ENCODE results near the gene LRMDA.

LRMDA gene

DNA sequence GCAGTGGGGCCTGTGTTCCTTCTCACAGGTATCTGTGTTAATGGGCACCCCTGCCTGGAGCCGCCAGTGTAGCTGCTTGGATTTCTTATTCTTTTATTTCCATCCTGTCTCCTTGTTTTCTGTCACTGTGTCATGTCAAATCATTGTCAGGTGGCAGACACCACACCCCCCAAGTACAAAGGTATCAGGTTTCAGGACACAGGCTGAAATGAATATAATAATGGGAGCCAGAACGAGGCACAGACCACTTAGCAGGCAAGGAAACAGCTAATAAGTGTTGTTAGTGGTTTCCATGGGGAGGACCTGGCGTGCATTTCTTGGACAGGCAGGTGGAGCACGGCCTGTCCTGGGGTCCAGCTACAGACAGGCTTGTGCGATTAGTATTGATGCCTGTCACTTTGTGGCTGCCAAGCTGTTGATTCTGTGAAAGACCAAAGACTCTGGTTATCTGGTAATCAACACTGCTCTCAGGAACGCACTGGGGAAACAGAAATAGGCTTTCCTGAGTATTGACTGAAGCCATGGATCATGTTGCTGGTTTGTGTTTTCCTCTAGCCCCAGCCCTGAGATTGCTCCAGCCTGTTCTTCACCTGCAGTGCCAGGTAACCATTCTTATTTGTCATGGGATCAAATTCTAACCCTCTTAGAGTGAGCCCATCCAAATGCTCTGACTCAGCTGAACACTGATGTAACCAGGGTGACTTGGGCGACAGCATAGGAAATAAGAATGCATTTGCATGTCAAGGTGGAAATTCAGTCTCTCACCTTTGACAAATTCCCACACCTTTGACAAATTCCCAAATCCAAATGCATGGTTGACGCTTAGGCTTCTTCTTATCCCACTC lies 1002.0 kb downstream of the LRMDA start:
- no peak for DNase-seq

DNA sequence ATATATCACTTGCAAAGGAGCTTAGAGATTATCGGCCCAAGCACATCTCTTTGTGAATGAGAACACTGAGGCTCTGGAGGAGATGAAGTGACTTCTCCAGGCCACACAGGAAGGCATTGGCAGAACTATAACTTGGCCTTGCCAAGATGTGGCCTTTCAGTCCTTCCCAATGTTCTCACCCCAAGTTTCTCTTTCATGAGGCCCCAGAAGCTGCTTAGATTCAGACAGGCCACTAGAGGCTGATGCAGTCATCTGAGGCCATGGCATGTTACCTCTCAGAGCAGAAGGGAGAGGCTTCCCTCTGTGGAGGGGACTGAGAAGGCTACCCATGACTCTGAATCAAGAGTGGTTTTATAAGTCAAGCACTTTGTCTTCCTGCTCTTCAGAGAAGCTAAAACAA lies 1003.7 kb downstream of the LRMDA start:
- DNase-seq, result no peak

DNA sequence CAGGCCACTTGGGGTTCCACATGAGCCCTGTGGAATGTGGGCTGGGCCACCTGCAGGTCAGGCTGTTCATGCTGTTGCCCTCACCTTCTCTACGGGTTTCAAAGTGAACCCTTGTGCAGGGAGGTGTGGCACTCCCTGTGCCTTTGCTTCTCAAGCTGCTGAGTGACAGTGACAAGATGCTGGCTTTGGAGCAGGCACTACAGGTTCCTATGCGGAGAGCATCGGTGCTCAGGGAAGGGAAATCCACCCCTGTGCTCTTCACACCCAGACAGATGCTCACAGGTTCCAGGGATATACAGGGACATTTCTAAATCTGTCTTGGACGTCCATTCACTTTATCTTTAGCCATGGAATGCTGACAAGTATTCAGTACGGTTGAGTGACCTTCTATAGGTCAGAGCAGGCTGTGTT lies 1005.0 kb downstream of the LRMDA start:
- DNase-seq, result no peak

DNA sequence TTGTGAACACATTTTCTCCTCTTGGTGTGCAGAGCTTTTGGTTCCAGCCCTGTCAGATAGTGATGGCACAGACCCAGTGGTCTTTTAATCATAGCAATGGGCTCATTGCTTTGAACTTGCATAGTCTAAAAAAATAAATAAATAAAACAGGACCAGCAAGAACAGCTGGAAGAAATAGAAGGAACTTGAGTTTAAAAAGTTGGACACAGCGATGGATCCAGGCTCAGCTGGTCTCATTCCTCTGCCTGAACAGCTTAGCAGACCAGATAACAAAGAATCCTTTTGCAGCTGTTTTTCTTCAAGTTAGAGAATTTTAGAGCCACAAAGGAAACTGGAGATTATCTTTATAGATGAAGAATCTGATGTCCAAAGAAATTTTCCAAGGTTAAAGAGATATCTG lies 1005.6 kb downstream of the LRMDA start:
- DNase-seq, result no peak

DNA sequence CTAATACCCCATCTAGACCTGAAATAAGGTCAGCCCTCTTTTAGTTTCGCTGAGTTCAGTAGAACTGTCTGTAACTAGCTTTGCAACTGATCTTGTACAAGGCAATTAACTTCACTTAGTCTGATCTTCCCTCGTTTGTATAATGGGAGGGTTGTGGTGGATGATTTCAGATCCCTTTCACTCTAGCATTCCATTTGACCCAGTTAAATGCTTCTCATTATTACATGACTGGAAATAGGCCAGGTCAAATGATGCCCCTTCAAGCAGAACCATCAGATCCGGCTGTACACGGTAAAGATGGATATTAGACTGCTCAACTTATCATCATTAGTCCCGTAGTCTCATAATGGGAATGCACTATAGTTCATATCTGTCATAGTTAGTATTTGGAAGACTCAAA lies 1009.0 kb downstream of the LRMDA start:
- no peak for DNase-seq

DNA sequence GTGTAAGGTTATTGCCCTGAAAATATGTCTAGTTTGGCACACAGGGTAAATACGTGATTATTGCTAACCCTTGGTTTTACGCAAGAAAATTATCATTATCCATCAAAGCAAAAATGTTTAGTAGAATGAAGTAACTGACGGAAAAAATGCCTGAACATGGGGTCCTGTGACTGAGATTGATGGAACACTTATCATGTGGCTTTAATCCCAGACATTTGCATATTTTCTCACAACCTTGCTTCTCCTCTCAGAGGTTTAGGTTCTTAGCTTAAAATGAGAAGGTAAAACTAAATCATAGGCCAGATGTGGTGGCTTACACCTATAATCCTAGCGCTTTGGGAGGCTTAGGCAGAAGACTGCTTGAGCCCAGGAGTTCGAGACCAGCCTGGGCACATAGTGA lies 1010.7 kb downstream of the LRMDA start:
- no peak for DNase-seq

DNA sequence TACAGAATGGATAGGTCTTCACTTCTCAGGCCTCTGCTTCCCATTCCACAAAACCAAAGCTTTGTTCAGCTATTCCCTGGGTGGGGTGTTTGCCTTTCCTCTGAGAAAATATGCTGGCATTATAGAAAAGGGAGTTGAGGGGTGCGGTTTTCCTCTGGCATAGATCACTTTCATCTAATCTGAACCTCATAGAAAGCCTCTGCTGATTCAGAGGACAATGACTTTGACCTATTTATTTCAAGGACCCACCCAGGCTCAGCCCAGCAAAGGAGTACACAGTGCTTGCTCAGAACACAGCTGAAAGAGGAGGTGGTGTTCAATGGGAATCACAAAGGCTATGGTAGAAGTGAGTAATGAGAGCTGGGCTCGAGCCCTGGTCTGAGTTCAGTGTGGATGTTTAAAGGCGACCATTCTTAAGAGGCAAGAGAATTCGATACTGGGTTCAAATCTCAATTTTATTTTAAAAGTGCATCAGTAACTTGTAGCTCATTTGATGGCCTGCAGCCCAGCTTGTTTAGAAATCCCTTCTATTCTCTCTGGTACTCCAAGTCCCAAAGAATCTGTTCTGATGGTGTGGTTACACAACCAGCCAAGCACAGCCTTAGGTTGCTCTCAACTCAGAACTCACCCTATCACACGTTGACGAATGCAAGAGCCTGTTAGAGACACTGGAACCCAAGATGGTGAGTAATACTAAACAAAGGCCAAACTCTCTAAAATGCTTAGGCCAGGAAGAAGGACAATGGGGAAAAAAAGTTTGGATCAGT lies 1012.8 kb downstream of the LRMDA start:
- no peak for DNase-seq

DNA sequence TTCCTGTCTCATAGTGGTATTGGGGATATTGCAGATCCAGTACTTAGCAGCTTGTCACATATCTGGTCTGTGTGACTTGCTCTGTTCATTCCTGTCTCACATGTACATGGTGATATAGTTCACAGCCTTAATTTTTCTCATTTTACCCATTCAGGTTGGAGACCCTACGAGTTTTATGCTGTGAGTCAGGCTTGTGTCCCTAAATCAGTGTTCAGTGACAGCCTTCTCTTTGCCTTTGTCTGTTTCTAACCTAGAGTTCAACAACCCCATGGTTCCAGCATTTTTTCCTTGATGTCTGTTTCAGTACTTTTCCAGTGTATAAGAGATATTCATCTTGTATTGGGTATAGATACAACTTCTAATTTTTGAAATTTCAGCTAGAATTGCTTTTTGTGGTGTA lies 1016.2 kb downstream of the LRMDA start:
- DNase-seq, result no peak

DNA sequence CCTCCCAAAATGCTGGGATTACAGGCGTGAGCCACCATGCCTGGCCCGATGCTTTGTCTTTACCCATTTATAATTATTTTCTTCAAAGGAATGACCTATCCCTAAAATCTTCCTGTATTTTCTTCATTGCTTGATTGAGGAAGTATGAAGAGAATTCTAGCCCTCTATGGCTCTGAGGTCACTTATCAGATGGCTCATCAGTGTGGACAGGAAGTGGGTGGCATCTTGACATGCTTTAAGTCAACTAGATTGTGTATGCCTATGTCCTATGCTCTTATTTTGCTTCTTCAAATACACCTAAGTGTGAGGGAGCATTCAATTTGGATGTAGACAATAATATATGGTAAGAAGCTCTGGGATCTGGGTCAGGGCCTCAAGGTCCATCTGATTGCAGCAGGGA lies 1020.5 kb downstream of the LRMDA start:
- no peak for DNase-seq

DNA sequence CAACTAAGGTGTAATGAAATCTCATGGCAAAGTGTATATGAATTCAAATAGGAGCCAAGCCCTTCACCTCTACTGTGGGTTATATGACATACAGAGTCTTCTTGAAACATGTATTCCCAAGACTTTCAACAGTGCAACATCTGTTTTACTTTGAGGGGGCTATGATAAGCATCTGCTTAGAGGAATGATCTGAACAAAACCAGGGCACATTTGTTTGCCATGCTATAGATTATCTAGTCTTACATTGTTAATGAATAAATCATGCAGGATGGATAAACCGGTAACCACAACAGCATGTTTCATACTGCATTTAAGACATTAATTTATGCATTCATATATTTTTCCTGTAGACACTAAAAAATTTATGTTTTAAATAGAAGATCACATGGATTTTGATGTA lies 1021.9 kb downstream of the LRMDA start:
- DNase-seq, result no peak

DNA sequence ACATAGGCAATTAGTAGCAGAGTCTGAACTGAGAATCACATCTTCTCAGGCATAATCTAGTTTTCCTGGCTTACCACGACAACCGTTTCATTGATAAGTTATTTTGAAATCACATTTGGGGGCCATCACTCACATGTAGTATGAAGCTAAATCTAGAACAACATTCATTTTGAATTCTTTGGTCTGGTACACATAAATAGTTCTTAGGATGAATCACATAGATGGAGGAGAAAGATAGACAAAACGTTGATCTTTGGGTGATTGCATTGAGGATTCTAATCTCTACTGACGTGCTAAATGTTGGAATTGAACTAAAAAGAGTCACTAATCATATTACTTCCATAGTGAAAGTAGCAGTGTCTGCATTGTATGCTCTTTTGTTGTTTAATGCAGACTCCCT lies 1022.6 kb downstream of the LRMDA start:
- DNase-seq, result no peak

DNA sequence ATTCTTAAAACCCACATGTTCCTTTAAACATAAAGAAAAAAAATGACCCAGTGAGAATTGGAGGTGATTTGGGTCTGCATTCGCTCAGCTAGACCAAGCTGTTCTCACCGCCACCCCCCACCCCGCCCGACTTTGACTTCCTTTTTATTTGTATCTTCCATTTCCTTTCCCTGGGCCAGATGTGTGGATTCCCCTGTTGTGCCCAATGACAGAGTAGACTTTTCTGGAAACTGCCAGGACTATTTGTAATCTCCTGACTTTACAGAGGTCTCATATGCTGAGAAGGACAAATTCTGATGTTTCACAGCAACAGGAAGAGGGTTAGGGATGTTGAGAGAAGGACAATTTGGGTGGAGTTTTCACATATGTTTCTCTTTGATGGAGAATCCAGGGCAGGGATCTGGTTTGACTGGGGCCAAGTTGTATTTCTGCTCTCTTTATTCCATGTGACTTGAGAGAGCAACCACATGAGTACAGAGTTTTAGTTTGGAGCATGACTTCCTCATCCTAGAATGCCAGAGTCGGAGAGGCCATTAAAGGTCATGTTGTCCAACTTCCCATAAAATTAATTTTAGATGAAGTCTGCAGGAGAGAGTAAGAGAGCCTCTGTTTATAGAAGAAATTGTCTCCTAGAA lies 1023.2 kb downstream of the LRMDA start:
- DNase-seq, result no peak

DNA sequence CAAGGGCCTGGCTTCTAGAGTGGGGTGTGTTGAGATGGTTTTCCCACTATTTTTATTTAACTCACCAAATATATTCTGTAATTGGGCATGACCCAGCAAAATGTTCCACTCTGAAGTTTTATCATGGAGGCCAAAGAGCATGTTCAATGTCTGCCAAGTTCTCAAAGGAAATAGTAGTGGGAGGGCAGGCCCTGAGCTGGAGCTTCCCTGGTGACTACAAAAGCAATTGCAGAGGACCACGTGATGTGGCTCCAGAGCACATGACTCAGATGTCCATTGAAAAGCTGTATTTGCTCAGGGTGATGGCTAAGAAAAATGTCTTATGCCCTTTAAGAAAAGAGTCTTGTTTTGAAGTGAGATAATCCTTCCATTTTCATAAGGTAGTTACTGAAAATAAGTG lies 1024.8 kb downstream of the LRMDA start:
- DNase-seq, result no peak

DNA sequence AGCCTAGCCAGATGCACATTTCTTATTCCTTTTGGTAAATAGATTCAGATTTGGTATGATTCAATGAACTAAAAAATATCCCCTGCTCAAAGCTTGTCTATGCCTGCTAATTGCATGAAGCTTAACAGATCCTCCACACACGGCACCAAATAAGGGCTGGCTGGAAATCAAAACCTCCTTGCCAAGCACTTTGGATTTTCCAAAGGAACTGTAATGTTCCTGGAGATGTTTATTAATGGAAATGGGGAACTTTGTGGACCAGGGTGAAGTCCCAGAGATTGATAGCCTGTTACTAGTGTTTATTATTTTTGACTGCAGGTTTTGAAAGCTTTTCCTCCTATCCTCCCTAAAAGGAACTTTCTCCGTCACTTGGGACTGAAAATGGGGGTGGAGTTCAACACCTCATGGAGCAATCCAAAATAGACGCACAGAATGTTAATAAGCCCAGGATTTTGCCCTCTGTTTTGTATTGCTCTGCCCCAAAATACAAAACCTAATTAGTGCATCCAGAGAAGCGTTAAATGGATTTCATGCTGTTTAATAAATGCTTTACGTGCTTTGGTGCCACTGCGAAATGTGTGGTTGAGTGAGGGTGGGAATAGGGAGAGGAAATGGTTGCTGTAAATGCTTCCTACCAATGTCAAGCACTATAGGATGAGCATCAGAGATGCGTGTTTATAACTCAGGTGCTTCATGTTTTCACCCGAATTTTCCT lies 1027.7 kb downstream of the LRMDA start:
- DNase-seq, result no peak

DNA sequence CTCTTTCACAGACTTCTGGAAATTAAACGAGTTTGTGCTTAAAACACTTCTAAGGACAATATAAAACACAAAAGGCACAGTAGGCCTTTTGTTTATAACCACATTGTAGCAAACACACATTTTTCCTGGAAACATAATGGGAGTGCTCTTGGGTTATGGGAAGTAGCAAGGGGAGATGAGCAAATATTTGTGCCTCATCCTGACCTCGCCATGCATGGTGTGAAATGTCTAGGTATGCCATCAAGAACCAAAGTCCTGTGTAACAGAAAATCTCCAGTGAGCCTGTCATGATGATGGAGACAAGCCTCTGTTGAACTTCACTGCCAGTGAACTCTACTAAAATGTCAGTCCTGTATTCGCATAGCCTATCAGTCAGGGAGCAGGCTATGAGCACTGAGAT lies 1029.6 kb downstream of the LRMDA start:
- no peak for DNase-seq

DNA sequence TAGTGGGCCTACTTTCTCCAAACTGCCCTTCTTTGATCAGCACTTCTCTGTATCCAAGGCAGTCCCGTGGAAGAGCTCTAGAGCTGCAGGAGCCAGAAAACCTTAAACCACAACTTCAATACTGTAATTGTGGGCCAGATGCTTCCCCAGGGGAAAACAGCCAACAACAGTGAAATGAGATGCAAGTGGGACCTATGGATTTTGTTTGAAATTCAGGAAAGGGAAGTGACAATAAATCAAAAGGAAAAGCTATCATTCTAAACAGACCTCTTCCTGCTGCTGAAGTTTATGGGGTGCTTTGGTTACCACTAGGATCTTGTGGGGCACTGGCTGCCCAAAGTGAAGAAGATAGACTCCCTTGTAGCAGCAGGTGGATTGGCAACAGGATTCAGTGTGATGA lies 1031.7 kb downstream of the LRMDA start:
- no peak for DNase-seq

DNA sequence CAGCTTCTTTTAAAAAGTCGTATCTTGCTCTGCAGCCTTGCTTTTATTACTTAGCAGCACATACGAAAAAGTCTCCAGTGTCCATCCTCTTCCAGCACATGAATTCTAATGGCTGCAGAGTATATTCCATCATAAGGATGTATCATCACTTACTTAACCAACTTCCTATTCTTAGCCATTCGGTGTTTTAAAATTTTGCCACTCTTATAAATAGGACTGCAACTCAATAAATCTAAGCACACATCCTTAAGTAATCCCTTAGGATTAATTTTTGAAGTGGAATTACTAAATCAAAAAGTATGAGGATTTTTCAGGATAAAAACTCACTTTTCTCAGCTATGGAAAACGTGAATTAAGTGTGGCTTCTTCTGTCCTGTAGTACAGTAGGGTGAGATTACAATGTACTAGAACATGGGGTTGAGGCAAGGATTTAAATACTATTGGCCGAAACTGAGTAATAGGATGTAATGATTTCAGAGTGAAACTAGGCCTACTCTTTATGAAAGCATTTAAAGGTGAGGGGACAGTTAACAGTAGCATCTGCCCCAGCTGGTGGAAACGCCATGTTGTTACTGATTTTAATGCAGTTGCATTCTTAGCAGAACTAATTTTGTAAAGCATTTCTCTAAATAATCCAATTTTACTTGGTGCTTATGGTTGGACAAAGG lies 1035.5 kb downstream of the LRMDA start:
- no peak for DNase-seq

DNA sequence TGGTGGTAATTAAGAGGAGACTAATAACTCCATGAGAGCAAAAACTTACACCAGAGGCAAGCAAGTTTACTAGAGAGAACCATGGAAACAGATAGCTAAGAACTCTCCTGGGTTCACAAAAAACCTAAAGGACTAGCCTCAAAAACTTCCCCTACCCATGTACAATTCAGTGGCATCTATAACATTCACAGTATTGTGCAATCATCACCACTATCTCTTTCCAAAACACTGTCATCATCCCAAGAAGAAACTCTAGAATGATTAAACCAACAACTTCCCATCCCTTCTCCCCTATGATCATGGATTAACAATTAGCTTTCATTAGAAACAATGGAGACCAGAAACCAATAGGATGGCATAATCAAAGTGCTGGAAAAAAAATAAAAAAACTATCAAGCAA lies 1038.3 kb downstream of the LRMDA start:
- DNase-seq, result no peak

DNA sequence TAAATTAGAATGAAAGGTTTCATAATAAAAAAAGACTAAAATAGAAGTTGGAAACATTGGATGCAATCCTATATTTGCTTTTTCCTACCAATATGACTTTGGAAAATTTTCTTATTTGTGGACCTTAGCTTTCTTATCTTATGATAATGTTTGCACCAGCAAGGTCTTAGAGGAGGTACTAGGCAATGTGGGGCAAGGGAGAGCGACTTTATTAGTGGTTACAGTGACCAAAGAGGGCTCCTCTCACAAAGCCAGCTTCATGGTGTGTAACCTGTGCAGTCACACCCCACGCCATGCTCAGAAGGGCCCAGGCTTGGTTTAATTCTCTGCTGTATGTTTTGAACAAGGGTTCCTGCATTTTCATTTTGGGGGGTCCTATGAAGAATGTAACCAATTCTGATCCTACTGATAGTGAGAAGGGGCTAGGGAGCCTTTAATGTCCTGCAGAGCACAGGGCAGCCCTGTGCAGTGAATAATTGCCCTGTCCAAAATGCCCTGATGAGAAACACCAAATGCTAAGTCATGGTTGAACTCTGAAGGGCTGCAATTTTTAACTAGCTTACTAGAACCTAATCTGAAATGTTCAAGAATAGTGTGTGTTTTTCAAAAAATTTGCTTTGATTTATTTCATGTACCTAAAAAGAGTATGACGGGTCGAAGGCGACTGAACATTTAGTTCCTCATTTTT lies 1047.8 kb downstream of the LRMDA start:
- no peak for DNase-seq

DNA sequence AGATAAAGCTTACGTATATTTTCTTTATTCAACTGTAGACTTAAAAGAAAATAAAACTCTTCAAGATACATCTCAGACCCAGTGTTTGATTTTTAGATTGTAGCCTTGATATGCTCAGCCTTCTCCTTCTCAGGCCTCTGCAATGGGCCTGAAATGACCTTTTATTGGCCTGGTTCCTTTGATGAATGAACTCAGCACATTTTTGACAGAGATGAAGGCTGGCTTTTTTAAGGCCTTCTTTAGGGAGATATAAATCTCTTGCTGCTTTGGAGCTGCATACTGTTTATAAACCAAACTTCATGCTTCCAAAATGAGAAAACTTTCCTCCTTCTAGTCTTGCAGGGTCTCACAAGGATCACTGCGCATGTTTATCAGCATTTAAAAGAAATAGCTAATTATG lies 1049.8 kb downstream of the LRMDA start:
- DNase-seq, result no peak

DNA sequence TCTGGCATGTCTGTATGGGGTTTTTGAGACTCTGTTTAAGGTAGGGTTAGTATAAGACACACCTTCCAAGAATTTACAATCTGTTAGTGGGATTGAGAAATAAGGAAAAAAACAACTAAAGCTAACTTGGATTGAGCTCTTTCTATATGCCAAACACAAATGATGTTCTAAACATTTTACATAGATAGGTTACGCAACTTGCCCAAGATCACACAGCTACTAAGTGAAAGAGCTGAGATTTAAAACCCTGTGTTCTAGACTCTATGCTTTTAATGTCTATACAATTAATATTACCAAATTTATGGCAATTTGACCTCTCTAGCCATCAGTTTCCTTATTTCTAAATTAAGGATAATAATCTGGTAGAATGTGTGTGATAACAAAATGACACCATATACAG lies 1056.2 kb downstream of the LRMDA start:
- DNase-seq, result no peak

DNA sequence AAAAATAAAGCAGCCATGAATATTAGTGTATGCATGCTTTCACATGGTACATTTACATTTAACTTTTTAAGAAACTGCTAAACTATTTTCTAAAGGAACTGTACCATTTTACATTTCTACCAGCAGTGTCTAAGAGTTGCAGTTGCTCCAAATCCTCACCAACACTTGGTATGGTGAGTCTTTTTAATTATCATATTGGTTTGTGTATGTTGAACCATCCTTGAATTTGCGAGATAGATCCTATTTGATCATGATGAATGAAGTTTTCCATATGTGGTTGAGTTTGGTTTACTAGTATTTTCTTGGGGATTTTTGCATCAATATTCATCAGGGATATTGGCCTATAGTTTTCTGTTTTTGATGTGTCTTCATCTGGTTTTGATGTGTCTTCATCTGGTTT lies 1057.2 kb downstream of the LRMDA start:
- DNase-seq, result no peak
